Measurements from ENCODE around the gene MRPL49.

GRCh38 chr11:65096926-65097325 is 25.2 kb upstream of the MRPL49 start:
- TF ChIP-seq CTCF (IDR thresholded peaks at IDR 0.05; ENCODE audit: extremely low read depth in 1 of 2, insufficient read depth in 1 of 2, low read depth in 1 of 2, low read length in 2 of 2) (no peak), MAX (IDR thresholded peaks at IDR 0.05; ENCODE audit: insufficient read depth, insufficient read length) (no peak), POLR2A (IDR thresholded peaks at IDR 0.05; ENCODE audit: low read depth, low read length) (no peak), POLR2AphosphoS5 (IDR thresholded peaks at IDR 0.05; ENCODE audit: insufficient read depth, low read depth, low read length) (no peak)
